H7 (cell line): ENCODE results near the gene NAPG. TPM values are rescaled to one million over a fixed set of nuclear protein-coding genes. Genes with fewer than 3 reads are reported as not detected.

Source experiments
- total RNA-seq: library from RNA; depleted of rRNA; stranded (reverse); fragments of >200 nt; shearing (Covaris generic); gene quantifications from 2 replicates; pipeline ENCODE4 v1.2.3, GENCODE V29; 2014; rRNA removed

The NAPG gene
- total RNA-seq, 1 experiment from 2014 or later, result 32.1 TPM

Other genes starting within 250 kb of the NAPG start
- 26.8 and 40.2 TPM in 2 replicates for gene APCDD1, start 71.4 kb upstream of the NAPG start, total RNA-seq